ENCODE results near the gene TFDP2. TPM values are rescaled to one million over a fixed set of nuclear protein-coding genes. Genes with fewer than 3 reads are reported as not detected.

The TFDP2 gene
- total RNA-seq, 1 experiment from 2014 or later = 48.2 TPM

- H3K27ac Mint-ChIP-seq = no peak overlapping the region
- no peak for TF ChIP-seq NR3C1 (CRISPR knock-in tag; conservative IDR thresholded peaks at IDR 0.05; ENCODE audit: low read depth)
- no peak for TF ChIP-seq SMAD4 (CRISPR knock-in tag; IDR thresholded peaks at IDR 0.05)
- TF ChIP-seq ZBTB21 (CRISPR knock-in tag; IDR thresholded peaks at IDR 0.05; ENCODE audit: borderline replicate concordance) = no peak
- no peak for TF ChIP-seq SOX15 (CRISPR knock-in tag; IDR thresholded peaks at IDR 0.05)
- no peak for TF ChIP-seq FOXP4 (CRISPR knock-in tag; IDR thresholded peaks at IDR 0.05)
- no peak for TF ChIP-seq RELA (CRISPR knock-in tag; IDR thresholded peaks at IDR 0.05; ENCODE audit: borderline replicate concordance)
- TF ChIP-seq NFE2L1 (CRISPR knock-in tag; IDR thresholded peaks at IDR 0.05) = no peak
- TF ChIP-seq USF2 (CRISPR knock-in tag; IDR thresholded peaks at IDR 0.05) = no peak
- TF ChIP-seq GRHL2 (CRISPR knock-in tag; IDR thresholded peaks at IDR 0.05; ENCODE audit: insufficient replicate concordance, severe bottlenecking) = no peak
- TF ChIP-seq ETV6 (CRISPR knock-in tag; IDR thresholded peaks at IDR 0.05) = no peak
- no peak for TF ChIP-seq GABPB1 (CRISPR knock-in tag; IDR thresholded peaks at IDR 0.05)
- no peak for TF ChIP-seq JAZF1 (CRISPR knock-in tag; IDR thresholded peaks at IDR 0.05)
- TF ChIP-seq E2F1 (CRISPR knock-in tag; IDR thresholded peaks at IDR 0.05) = no peak
- TF ChIP-seq KAT7 (CRISPR knock-in tag; IDR thresholded peaks at IDR 0.05; ENCODE audit: borderline replicate concordance) = no peak
- TF ChIP-seq ATF2 (CRISPR knock-in tag; IDR thresholded peaks at IDR 0.05; ENCODE audit: borderline replicate concordance, low read depth) = no peak
- no peak for TF ChIP-seq E2F4 (CRISPR knock-in tag; IDR thresholded peaks at IDR 0.05; ENCODE audit: borderline replicate concordance, low read depth)
- no peak for TF ChIP-seq ZNF425 (CRISPR knock-in tag; conservative IDR thresholded peaks at IDR 0.05)
- no peak for TF ChIP-seq E2F5 (CRISPR knock-in tag; IDR thresholded peaks at IDR 0.05)
- H3K4me3 Mint-ChIP-seq = no peak overlapping the region
- H3K27me3 Mint-ChIP-seq (ENCODE audit: low read depth) = no peaks in the 10 kb centered on the region
- POLR2A ChIA-PET = no interaction called here
- H3K36me3 Mint-ChIP-seq = peaks cover 18% of the 10 kb centered on the region
- no peak for ATAC-seq
- DNase-seq (ENCODE audit: low spot score) = no peak
- no peaks in the 10 kb centered on the region for H3K4me1 Mint-ChIP-seq
- H3K9me3 Mint-ChIP-seq = no peaks in the 10 kb centered on the region
- CTCF ChIA-PET = interaction anchor here (1.3 kb wide), 1 partner anchor 199 kb away, joined by 3 read pairs; no protein-coding TSS in a partner anchor
Observed at GRCh38 chr3:141981084-141981483, 168.3 kb downstream of the TFDP2 start.

All from WTC11 (cell line).